Stimulated activated naive CD8-positive, alpha-beta T cell treated with anti-CD3 and anti-CD28 coated beads, Interleukin-15, Interleukin-2, amounts not matched to agents 100 U/mL and 50 U/mL, for 24 hours (primary cell): ENCODE data around the gene GAS1.

Experiments used
- ATAC-seq: fragments of 150-1000 bp; cut with Tn5 transposase; one replicate; pipeline ENCODE4 v1.10.0; 2021
- DNase-seq: peaks from one replicate; pipeline ENCODE4 v3.0.0; 2021

Gene GAS1, protein sequence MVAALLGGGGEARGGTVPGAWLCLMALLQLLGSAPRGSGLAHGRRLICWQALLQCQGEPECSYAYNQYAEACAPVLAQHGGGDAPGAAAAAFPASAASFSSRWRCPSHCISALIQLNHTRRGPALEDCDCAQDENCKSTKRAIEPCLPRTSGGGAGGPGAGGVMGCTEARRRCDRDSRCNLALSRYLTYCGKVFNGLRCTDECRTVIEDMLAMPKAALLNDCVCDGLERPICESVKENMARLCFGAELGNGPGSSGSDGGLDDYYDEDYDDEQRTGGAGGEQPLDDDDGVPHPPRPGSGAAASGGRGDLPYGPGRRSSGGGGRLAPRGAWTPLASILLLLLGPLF

DNA sequence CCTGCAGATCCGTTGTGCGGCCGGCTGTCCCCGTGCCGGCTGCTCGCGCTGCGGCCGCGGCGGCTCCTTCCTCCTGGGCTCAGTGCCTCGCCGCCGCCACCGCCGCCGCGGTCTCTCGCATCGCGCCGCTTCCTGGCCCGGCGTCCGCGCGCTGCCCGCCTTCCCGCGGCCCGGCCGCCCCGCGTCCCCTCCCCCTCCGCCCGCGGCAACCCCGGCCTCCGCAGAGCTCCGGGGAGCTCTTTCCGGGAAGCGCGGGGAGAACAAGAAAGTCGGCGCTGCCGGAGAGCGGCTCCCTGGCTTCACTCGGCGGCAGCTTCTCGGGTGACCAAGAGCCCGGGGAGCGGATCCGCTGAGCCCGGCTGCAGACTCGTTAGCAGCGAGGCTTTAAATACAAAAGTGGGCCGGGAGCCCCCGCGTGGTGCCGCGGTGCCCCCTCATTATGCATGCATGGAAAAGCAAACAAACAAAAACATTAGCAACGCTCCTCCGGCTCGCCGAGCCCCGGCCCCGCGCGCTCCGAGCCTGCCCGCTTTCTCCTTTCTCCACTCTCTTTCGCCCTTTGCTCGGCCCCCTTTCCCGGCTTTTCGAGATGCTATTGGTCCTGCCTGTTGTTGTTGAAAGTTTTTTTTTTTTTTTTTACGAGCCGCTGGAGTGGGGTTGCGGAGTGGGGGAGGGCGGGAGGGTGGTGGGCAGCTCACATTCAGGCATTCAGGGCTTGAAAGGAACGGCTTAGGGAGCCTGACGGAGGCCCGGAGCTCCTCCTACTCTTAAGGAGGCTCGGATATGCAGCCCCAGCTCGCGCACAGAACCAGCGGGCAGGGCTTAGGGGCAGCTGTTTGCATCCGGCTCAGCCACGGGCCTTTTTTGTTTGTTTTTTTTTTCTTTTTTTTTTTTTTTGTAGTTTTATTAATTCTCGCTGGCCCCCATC, at the start of gene GAS1:
TSS of gene GAS1 (minus strand) at position 361 of the 928 bp plus-strand sequence. CDS start 727 bp downstream, outside the sequence.
- DNase-seq (peak; percentile 62), ATAC-seq (peak; percentile 75)

DNA sequence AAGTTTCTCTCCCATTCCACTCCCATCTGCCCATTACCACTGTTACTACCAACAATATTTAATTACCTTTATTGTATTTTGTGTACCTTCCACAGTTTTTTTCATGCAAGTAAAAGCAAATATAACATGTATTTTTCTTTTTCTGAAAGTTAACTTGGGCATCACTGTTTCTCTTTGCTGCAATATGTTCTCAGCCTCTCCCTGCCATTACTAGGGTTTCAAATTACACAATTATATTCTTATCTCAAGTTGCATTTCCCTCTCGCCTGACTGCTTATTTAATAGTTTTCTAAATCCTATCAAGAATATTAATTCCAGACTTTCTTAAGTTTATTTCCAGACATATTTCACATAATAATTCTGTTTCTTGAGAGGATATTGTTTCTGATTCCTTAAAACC, 46.9 kb upstream of the GAS1 start:
- ATAC-seq (no peak), DNase-seq (no peak)

DNA sequence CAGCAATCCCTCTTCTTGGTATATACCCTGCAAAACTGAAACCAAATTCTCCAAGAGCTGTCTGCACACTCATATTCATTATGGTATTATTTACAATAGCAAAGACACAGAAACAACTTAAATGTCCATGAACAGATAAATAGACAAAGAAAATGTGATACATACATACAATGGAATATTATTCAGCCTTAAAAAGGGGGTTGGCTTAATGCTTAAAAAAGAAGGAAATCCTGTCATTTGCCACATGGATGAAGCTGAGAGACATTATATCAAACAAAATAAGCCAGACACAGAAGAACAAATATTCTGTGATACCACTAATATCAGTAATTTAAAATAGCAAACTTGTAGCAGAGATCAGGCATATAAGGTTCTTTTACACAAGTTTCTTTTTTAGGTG, 46.5 kb upstream of the GAS1 start:
- DNase-seq = no peak
- ATAC-seq = no peak

DNA sequence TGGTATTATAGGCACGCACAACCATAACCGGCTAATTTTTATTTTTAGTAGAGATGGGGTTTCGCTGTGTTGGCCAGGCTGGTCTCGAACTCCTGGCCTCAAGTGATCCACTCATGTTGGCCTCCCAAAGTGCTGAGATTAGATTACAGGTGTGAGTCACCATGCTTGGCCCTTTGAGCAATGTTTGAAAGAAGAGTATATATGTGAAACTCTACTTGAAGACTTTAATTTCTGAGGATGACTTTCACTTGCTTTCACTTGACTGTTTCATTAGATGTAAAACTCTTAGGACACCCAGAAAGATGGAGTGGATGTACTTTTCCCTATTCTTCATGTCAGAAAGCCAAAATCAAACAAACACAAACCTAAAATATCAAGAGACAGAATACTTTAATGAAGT, 43.8 kb upstream of the GAS1 start:
- no peak for ATAC-seq
- DNase-seq = no peak

DNA sequence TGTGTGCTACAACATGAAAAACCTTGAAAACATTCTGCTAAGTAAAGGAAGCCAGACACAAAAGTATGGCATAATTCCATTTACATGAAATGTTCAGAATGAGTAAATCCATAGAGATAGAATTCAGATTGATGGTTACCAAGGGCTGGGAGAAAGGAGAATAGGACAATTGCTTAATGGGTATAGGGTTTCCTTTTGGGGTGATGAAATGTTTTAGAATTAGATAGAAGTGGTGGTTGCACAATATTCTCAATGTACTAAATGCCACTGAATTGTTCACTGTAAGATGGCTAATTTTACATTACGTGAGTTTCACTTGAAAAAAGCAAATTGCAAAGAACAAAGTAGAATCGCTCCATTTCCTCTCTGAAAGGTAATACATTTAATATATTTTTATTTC, 43.0 kb upstream of the GAS1 start:
- DNase-seq (no peak), ATAC-seq (no peak)

DNA sequence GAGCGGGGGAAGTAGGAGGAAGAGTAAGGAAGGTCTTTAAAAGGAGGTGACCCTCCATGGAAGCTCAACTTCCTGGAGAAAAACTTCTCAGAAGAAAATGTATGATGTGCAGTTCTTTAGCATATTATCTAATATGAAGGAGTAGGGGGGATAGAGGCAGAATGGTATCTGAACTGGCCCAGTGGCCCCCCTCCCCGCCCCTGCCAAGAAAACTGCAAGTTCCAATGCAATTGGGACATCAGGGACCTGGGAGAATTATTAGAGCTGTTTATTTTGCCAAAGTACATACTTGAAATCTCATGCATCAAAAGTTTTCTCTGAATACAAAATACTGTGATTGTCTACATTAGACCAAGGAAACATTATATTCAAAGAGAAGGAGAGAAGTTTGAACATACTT, 40.6 kb upstream of the GAS1 start:
- DNase-seq (no peak), ATAC-seq (no peak)

DNA sequence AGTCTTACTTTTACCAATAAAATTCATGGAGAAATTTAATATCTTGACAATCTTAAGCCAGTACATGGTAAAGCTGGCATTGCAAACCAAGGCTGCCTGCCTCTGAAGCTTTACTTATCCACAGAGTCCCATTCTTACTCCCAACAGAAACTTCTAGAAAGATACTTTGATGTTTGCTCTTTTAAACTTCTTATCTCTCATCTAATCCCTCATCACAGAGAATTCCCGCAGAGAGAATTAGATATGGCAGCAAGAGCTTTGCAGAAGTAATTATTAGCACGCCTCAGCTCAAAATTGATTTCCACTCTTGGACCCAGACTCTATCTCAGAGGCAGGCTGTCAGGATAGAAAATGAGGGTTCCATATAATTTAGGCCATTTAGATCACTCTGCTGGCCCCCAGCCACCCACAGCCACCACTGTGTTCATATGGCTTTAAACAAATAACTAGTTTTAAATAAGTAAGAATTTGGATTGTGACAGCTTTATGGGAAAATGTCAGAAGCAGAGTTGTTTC, 37.9 kb upstream of the GAS1 start:
- DNase-seq = no peak
- ATAC-seq = no peak

DNA sequence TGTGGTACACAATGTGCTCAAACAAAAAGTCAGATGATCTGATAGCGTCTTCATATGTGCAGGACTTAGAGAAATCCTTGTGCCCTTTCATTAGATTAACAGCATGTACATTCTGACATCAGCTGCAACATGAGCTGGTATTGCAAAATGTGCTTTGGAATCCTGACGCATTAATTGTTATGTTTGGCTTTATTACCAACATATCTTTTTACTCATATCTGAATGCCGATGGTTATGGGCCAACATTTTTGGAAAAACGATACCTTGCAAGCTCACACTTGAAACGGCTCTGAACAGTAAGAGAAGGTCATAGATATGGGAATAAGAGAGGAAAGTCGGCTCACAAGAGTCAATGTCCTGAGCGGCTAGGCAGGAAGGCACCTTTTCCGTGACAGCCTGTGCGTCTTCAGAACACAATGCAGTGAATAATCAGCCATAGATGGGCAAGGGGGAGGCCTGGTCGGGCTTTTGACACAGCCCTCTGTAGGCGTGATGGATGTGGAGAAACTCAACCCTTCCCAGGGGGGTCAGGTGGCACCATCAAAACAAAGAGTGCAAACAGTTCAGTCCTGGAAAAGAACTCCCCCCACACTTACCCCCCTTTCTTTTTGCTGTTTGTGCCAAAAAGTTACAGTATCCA, 36.4 kb upstream of the GAS1 start:
- no peak for ATAC-seq
- no peak for DNase-seq

DNA sequence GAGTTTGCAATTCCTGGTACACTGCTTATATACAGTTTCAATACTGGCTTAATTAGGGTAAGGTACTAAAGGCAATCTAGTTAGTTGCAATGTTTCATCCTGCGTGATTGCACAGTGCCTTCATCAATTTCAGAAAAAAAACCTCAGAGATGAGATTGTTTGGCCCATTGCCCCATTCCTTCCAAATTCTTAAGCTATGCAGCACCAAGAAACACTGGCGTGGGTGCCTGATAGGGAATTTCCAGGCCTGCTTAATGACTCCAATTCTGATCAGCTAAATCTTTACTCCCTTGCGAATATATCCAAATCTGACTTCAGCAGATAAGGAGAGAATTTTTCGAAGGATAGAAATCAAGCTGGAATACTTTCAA, 35.9 kb upstream of the GAS1 start:
- ATAC-seq = no peak
- no peak for DNase-seq

DNA sequence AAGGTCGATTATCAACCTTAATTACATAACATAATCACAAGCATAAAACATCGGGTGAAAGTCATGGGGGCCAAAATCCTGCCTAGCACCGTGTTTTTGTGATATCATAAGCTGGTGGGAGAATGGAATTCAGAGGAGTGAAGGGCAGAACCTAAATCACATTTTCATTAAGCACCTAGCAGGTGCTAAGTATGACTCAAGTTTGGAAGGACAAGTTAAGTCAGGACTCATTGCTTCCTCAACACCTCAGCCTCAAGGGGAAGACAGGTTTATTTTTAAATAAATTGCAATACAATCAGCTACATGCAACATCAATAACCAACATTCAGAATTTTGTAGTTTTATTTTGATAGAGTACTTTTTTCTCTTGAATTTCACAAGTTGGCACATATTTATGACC, 33.5 kb upstream of the GAS1 start:
- no peak for DNase-seq
- ATAC-seq = no peak

DNA sequence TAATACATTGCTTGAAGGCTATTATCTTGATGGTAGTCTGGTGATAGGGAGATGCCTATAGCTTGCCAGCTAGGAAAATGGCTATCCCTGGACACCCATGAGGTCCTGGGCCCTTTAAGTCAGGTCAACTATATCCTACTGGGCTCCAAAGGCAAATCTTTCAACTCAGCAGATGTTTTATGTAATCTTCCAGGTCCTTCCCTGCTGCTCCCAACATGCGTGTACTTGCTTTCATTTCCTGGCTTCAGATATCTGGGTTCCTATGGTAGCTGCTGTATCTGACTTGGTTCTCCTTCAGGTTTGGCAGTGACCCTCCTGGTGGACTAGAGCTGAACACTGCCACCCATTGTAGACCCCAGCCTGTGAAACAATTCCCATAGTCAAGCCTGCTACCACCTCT, 32.4 kb upstream of the GAS1 start:
- ATAC-seq (no peak), DNase-seq (no peak)

DNA sequence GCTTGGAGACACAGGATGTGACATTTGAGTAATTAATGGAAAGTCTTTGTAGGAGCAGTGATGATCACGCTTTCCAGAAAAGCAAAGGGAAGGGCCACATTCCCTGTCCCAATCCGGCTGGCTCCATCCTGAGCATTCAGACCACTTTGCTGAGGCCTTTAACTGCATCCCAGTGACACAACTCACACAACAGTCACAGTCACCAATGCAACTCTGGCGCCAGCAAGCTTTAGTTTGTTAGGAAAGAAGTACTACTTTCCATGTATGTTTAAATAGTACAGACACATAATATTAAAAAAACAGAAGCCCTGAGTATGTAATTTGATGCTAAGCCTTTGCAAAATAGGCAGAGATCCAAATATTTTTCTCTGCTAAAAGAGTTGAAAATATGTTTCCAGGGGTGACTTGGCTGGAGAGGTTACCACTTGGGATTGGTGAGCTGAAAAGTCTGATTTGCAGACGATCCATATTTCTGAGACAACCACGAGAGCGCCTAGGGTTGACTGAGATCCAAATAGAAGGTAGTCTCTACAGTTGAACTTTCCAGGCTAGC, 31.7 kb upstream of the GAS1 start:
- DNase-seq = no peak
- ATAC-seq = no peak

DNA sequence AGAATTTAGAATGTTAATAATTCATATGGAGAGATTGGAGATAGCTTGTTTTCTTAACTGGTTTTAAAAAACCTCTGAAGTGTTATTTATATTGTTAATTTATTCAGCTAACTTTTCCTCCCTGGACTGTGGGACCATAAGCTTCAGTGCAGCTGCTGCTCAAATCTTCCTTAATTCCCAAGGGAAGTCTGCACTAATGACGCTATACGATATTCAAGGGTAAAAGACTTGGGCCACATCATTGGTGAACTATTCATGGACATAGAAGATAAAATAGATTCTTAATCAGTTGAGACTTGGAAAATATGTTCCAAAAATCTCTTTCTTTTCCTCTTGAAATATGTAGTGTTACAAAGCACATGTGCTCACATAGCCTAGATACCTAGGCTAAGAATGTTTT, 31.1 kb upstream of the GAS1 start:
- DNase-seq (no peak), ATAC-seq (no peak)

DNA sequence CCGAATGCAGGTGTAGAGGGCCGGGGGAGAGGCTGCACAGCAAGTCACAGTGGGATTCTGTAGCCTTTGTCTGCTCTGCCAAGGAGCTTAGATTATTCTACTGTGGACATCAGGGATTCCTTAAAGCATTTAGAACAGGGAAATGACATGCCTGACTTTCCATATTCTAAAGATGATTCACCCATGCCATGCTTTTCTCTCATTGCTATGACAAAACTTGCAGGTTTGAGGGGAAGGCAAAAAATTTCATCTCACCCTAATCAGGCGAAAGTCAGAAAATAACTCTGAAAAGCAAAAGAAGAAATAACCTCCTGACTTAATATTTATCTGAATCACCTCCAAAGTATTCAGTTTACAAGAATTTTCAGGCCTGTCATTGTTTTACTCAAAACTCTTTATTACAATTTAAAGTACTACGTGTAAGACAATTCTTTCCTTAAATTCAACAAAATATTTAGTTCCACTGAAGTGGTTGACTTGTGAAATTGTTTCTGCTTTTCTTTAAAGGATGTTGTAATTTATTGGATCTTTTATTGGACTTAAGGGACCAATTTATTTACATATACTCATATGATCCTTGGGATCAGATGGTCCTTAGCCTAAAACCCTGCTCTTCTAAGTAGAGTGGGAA, 30.0 kb upstream of the GAS1 start:
- no peak for DNase-seq

DNA sequence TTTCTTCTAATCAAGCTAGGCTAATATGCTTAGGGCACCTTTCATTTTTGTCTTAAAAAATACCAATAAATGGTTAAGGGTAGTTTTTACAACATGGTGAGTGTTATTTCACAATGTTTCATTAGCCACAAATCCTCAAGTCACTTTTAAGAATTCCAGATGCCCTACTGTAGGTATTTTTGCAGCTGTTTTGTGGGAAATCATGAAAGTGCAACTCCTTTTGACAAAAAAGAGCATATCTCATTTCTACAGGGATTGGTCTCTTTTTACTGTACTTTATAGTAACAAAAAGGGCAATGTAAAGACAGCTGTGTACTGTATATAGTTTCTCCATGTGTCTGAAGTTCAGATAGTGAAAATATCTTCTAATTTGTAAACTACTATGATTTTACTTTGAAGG, 28.3 kb upstream of the GAS1 start:
- no peak for DNase-seq
- no peak for ATAC-seq

More for the DNA sequence above, 30.0 kb upstream of the GAS1 start:
- no peak for ATAC-seq

DNA sequence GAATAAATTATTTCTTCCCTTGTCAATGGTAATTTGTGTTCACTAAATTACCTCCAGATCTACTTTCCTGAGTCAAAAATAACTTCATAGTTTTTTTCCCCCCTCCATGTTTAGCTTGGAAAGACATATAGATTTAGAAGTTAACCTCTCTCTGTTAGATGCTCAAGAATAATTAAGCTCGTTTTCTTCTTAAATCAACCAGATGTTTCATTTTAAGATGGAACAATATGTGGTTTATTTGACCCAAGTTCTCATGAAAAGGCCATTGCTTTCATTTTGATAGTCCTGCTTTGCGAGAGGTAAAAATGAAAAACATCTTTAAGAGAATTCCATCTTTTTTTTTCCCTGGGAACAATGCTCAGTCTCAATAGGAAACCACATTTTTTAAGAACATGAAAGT, 27.7 kb upstream of the GAS1 start:
- DNase-seq (no peak), ATAC-seq (no peak)

DNA sequence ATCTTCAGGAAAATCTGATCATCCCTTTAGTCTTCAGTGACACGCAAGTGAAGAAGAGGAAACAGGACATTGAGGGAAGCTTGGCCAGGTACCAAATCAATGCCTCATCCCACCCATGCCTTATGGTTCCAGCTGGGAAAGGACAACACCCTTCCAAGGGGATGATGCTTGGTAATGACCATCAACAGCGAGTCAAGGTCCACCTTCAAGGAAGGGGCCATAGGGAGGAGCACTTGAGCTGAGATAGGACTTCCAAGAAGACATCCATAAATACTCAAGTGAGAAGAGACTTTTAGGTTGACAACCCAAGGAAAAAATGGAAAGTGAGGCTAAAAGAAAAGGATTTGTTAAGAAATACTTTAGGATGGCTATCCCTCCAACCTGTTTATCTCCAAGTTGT, 27.1 kb upstream of the GAS1 start:
- no peak for ATAC-seq
- no peak for DNase-seq

DNA sequence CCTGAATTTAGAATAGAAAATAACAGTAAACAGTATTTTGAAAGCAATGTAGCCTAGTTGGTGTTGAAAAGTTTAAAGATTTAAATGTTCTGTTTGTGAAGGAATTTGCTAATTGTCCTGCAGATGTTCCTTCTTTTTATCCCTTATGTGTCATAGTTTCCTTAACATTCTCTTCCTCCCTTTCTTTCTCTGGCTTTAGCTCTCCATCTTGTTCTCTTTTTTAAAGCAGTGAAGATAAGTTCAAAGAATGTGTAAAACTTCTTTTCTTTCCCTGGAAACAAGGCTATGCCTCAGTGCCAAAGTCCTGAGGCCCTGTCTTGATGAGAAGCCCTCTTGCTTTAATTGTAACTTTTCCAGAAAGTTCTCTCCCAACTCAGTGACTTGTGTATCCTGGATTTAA, 24.4 kb upstream of the GAS1 start:
- DNase-seq (no peak), ATAC-seq (no peak)

DNA sequence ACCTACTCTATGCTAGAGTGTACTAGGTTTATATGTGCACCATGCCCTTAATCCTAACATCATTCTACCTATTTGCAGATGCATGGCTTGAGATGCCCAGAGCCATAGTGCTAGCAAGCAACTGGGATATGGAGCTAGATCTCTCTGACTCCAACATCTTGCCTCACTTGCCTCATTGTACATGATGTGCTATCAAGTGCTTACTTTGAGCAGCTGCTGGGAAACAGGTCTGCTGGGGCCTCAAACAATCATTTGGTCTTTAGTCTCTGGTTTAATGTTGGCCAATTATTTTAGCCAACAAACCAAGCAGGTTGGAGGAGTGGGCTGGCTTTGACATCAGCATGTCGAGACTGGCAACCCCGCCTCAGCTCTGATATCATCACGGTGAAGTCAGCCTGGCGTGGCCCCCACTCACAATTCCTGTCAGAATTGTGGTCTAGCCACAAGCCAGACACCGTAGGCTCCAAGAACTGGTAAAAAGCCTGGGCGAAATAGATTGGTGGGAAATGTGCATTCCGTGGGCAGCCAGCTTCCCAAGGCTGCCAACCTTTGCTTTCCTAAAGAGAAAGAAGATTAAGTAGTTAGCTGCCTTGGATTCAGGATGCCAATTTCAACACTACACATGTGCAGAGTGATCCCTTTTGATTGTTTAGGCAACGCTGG, 21.1 kb upstream of the GAS1 start:
- ATAC-seq = no peak
- no peak for DNase-seq

DNA sequence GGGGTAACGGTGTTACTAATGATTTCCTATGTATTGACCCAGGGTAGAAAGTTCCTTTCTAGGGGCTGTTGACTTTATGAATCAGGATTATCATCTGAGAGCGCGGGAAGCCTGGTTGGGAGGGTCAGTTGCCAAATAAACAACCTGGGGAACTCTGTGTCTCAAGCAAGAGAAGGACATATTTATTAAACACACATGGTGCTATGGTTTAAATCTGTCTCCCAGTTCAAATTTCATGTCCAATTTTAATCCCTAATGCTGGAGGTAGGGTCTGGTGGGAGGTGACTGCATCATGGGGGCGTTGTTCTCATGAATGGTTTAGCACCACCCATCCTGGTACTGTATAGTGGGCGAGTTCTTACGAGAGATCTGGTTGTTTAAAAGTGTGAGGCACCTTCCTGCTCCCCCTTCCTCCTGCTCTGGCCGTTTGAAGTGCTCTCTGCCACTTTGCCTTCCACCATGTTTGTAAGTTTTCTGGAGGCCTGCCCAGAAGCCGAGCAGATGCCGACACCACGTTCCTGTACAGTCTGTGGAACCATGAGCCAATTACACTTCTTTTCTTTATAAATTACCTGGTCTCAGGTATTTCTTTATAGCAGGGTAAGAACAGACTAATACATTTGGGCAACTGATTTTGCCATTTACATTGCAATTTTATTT, 19.7 kb upstream of the GAS1 start:
- DNase-seq = no peak
- no peak for ATAC-seq
